HG03469 (cell line): ENCODE data around the gene MUC22.
"Not testable (repeated sequence)": the region's sequence is repeated elsewhere in the genome, so short reads cannot be mapped to it uniquely, and the experiment has no call there.

Source experiments
- ATAC-seq: cut with Tn5 transposase; IDR thresholded peaks from one replicate; pipeline ENCODE4 v1.9.1; 2021; ENCODE audit warnings: mild to moderate bottlenecking, moderate library complexity, moderate number of reproducible peaks; ENCODE audit not compliant: unreplicated experiment

Gene MUC22

DNA sequence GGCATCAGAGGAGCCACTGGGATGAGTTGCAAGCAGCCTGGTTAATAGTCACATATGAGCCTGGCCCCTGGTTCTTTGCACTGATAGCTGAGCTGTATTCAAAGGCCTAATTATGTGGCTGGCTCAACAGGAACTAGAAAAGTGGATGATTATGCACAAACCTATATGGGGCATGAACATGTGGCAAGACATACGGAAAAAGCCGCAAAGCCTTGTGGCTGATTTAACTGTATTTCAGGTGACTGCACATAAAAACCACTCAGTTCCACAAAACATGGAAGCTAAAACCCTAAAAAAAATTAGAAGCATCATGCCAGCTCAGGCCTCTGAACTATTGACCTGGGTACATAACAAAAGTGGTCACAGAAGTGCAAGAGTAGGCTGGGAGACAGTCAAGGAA is 13.0 kb upstream of the MUC22 start:
- no peak for ATAC-seq

DNA sequence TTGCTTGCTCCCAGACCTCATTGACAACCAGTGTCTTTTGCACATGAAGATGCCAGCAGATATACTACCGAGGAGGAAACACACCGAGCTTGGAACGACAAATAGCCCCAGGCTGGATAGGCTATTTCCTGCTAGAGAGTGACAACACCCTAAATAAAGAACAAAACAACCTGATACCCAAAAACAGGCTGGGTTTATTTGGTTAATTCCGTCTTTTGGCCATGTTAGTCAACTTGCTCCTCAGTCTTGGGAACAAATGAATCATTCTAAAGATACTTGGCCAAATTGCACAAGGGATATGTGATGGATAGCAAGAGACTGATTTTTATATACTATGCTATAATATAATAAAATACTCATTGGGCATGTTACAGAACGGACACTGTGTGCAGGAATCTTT is 11.5 kb upstream of the MUC22 start:
- no peak for ATAC-seq

DNA sequence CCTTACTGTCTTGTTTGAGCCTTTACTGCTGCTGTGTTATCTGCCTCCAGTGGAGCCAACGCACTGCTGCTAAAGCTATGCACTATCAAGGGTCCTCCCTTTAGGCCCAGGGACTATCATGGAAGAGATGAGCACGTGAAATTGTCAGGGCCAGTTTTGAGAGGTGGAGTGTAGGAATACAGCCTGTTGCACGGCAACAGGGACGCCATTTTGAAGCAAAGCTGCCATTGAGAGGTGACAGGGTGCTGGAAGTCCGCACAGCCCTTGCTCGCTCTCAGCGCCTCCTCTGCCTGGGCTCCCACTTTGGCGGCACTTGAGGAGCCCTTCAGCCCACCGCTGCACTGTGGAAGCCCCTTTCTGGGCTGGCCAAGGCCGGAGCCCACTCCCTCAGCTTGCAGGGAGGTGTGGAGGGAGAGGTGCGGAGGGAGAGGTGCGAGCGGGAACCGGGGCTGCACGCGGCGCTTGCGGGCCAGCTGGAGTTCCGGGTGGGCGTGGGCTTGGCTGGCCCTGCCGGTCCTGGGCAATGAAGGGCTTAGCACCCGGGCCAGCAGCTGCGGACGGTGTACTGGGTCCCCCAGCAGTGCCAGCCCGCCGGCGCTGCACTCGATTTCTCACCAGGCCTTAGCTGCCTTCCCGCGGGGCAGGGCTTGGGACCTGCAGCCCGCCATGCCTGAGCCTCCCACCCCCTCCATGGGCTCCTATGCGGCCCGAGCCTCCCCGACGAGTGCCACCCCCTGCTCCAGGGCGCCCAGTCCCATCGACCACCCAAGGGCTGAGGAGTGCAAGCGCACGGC is 10.0 kb upstream of the MUC22 start:
- not testable (repeated sequence) for ATAC-seq

DNA sequence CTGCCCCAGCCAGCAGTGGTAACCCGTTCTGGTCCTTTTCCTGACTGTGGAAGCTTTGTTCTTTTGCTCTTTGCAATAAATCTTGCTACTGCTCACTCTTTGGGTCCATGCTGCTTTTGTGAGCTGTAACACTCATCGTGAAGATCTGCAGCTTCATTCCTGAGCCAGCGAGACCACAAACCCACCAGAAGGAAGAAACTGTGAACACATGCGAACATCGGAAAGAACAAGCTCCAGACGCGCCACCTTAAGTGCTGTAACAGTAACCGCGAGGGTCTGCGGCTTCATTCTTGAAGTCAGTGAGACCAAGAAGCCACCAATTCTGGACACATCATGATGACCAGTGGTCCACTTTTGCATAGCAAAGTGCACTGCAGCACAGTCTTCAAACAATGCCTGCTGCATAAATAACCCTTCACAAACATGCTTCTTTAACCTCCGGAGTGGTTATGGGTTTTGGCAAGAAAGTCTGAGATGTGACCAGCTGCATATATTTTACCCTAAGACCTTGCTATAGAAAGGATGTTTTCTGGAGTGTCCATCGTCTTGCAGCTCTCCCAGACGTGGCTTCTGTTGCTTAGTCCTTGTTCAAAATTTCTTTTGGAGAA is 8.9 kb upstream of the MUC22 start:
- no peak for ATAC-seq

DNA sequence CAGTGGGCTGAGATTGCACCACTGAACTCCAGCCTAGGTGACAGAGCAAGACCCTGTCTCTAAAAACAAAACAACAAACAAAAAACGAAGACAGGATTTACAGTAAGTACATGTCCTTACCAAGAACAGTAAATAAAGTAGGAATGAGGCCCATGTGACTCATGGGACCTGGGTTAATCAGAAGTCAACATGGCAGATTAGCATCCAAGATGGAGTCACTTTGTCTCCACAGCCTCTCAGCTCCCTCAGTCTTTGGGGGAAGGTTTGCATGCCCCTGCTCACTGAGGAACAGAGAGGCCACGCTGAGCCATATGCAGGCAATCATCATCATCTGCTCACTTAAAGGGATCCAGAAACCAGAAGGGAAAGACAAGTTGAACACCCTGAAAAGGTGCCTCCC is 7.8 kb upstream of the MUC22 start:
- no peak for ATAC-seq

DNA sequence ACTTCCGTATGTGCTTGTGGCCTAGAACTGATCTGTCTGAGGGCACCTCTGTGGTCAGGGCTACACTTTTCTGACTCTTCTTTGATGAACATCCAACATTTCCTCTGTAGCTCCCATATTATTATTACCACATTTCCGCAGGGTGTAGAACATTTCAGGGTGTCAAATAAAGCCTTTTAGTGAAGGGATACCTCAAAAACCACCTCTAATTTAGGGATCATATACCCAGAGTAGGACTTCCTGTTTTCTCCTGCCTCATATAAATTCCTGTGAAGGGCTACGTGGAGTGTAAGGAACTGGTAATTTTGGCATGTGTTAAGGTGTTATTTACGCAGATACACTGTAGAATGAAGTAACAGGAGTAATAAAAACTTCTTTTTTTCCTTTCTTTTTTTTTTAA is 5.5 kb upstream of the MUC22 start:
- ATAC-seq = no peak

DNA sequence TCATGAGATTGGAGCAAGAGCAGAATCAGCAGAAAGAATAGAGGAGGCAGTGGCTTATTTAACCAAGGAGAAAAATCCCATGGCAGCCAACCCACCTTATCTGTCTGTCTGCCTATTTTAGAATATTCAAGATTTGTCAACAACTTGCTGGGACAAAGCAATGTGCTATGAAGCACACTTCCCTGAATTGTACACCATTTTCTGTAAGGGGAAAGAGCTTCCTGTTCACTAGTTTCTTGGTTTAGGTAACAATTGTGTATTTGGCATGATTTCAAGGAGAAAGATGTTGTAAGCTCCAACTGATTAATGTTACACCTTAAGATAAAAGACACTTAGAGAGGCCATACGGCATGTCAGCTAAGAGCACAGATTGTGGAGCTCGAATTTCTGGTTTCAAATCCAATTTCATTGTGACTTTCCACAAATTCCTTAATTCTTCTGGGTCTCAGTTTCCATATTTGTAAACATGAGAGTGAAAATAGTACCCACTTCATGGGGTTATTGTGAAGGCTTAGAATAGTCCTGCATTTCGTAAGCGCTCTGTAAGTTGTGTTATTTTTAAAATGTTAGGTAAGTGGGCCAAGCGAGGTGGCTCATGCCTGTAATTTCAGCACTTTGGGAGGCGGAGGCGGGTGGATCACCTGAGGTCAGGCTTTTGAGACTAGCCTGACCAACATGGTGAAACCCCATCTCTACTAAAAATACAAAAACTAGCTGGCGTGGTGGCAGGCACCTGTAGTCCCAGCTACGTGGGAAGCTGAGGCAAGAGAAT is 4.8 kb upstream of the MUC22 start:
- no peak for ATAC-seq

DNA sequence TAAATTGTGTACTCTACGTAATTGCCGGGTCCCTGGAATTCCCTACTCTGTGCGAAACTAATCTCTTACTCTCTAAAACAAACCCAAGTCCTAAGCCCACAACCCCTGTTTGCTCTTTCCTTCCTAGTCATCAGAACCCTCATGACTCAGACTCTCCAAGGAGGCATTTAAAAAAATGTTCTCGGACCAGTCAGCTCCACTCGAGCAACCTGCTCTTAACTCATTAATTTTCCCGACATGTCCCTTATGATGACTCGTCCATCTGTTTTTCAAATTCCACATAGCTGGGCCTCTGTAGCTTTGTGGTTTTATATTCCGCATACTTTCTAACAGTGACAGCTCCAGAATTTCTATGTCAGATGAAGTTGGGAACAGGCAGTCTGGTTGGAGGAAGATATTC is 2.6 kb upstream of the MUC22 start:
- ATAC-seq = no peak

DNA sequence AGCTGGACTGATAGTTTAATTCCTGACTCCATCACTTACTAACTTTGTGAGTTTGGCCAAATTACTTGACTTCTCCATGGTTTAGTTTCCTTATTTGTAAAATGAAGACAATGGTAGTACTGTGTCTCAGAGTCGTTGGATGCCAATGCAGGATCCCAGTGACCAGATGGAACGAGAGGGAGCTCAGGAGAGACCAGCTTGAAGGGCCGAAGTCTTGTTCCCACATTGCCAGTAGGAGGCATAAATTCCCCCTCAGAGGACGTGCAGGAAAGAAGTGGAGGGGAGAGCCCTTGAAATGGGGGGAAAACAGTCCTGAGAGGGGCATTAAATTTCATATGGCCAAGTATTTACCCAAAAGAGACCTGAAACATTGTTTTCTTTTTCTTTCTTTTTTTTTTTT is 2.1 kb upstream of the MUC22 start:
- no peak for ATAC-seq

DNA sequence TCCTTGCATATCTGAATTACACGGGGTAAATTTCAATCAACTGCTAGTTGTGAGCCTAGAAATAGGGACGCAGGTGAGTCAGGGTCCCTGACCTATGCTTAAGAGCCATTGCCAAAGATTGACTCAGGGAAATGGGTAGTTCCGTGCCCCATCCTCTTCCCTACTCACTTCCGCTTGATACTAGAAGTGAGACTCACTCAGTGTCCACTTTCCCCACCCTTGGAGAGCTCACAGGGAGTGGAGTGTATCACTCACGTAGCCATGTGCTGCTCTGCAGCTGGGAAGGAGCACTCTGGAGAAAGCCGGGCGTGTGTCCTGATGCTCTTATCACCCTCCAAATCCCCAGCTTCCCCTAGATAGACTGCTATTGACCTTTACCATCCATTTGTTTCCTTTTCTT is 543 bp upstream of the MUC22 start:
- no peak for ATAC-seq

DNA sequence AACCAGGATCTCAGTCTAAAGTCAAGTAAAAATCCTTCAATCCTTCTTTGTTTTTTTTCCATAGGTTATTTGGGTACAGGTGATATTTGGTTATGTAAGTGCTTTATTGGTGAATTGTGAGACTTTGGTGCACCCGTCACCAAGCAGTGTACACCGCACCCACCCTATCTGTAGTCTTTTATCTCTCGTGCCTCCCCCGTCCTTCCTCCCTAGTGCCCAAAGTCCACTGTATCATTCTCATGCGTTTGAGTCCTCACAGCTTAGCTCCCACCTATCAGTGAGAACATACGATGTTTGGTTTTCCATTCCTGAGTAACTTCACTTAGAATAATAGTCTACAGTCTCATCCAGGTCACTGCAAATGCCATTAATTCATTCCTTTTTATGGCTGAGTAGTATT is 879 bp downstream of the MUC22 start:
- ATAC-seq = no peak

DNA sequence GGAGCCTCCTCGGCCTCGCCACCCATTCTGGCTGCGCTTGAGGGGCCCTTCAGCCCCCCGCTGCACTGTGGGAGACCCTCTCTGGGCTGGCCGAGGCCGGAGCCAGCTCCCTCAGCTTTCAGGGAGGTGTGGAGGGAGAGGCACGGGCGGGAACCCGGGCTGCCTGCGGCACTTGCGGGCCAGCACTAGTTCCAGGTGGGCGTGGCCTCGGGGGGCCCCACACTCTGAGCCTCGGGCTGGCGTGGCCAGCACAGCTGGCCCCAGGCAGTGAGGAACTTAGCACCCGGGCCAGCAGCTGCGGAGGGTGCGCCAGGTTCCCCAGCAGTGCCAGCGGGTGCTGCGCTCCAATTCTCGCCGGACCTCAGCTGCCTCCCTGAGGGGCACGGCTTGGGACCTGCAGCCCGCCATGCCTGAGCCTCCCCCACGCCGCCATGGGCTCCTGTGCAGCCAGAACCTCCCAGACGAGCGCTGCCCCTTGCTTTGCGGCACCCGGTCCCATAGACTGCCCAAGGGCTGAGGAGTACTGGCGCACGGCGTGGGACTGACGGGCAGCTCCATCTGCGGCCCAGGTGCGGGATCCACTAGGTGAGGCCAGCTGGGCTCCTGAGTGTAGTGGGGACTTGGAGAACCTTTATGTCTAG is 6.5 kb downstream of the MUC22 start:
- no peak for ATAC-seq

DNA sequence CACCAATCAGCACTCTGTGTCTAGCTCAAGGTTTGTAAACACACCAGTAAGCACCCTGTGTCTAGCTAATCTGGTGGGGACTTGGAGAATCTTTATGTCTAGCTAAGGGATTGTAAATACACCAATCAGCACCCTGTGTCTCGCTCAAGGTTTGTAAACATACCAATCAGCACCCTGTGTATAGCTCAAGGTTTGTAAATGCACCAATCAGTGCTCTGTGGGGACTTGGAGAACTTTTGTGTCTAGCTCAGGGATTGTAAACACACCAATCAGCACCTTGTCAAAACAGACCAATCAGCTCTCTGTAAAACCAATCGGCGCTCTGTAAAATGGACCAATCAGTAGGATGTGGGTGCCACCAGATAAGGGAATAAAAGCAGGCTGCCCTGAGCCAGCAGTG is 7.2 kb downstream of the MUC22 start:
- ATAC-seq = not testable (repeated sequence)

DNA sequence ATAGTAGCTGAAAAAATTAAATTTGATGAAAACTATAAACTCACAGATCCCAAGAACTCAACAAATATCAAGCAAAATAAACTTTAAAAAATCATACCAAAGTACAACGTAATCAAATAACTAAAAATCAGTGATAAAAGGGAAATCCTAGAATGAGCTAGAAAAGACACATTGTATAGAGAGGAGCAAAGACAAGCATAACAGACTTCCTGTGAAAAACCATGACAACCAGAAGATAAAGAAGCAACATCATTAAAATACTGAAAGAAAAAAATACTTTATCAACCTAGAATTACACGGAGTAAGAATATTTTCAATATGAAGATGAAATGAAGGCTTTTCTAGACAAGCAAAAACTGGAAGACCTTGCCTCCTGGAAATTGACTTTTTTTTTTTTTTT is 9.8 kb downstream of the MUC22 start:
- no peak for ATAC-seq

DNA sequence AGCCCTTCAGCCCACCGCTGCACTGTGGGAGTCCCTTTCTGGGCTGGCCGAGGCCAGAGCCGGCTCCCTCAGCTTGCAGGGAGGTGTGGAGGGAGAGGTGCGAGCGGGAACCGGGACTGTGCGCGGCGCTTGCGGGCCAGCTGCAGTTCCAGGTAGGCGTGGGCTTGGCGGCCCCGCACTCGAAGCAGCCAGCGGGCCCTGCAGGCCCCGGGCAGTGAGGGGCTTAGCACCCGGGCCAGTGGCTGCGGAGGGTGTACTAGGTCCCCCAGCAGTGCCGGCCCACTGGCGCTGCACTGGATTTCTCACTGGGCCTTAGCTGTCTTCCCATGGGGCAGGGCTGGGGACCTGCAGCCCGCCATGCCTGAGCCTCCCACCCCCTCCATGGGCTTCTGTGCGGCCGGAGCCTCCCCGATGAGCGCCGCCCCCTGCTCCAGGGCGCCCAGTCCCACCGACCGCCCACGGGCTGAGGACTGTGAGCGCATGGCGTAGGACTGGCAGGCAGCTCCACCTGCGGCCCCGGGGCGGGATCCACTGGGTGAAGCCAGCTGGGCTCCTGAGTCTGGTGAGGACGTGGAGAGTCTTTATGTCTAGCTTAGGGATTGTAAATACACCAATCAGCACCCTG is 10.5 kb downstream of the MUC22 start:
- not testable (repeated sequence) for ATAC-seq

DNA sequence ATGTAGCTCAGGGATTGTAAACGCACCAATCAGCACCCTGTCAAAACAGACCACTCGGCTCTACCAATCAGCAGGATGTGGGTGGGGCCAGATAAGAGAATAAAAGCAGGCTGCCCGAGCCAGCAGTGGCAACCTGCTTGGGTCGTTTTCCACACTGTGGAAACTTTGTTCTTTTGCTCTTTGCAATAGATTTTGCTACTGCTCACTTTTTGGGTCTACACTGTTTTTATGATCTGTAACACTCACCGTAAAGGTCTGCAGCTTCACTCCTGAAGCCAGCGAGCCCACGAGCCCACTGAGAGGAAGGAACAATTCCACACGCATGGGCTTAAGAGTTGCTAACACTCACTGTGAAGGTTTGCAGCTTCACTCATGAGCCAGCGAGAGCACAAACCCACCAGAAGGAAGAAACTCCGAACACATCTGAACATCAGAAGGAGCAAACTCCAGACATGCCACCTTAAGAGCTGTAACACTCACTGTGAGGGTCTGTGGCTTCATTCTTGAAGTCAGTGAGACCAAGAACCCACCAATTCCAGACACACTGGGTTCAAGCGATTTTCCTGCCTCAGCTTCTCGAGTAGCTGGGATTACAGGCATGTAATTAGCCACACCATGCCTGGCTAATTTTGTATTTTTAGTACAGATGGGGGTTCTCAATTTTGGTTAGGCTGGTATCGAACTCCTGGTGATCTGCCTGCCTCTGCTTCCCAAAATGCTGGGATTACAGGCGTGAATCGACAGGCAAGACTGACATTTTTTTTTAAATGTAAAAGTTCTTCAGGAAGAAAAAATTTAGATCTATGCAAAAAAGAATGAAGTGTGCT is 11.6 kb downstream of the MUC22 start:
- not testable (repeated sequence) for ATAC-seq

DNA sequence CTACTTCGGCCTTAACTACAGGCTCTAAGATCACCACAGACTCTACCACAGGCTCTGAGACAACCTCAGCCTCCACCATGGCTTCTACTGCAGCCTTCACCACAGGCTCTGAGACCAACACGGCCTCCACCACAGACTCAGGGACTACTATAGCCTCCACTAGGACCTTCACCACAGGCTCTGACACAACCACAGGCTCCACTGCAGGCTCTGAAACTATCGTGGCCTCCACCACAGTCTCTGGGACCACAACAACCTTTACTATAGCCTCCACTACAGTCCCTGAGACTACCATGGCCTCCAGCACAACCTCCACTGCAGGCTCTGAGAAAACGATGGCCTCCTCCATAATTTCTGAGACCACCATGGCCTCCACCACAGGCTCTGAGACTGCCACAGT is 15.3 kb downstream of the MUC22 start:
- ATAC-seq = no peak

DNA sequence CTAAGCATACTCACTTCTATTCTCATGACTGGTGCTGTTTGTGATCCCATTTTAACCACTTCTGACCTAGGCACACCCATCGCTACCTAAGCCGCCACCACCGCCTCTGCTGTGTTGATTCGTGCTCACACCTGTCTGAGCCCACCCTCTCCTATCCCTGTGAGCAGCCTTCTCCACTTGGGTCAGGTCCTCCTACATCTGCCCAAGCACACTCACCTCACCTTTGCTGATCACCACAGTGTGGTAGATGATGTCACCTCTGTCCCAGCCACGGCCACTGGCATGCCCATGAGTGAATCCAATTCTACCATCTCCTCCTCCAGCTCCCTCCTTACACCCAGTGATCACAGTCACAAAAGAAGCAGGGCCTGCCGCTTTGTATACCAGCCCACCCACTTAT is 20.8 kb downstream of the MUC22 start:
- no peak for ATAC-seq

DNA sequence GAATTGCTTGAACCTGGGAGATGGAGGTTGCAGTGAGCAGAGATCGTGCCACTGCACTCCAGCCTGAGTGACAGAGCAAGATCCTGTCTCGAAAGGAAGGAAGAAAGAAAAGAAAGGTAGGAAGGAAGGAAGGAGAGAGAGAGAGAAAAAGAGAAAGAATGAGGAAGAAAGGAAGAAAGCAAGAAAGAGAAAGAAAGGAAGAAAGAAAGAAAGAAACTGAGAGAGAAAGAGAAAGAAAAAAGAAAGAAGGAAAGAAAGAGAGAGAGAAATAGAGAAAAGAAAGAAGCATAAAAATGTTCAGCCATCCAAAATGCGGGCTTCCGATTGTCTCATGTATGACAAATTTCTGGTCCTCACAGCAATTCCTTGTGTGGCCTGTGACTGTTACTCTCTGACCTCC is 22.8 kb downstream of the MUC22 start:
- ATAC-seq = no peak

DNA sequence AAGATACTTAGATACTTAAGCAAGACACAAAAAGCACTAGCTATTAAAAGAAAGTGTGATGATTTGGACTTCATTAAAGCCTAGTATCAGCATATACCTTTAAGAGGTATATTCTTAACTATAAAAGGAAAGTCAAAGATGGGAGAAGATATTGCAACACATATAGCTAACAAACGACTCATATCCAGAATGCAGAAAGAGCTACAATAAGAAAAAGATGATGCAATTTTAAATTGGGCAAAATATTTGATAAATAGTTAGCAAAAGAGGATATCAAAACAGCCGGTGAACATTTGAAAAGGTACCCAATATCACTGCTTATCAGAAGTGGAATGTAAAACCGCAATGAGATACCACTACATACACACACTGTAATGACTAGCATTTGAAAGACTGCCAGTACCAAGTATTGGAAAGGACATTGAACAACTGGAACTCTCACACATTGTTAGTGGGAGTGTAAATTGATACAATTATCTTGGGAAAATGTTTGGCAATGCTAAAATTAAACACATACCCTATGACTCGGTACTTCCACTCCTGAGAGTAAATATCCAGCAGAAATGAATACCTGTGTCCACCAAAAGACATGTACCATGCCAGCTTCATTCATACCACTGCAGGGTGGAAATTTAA is 25.7 kb downstream of the MUC22 start:
- ATAC-seq = no peak
